ENCODE results near the gene HADHA.

HADHA gene

GRCh38 chr2:26184121-26184520 lies 60.3 kb downstream of the HADHA start:
- TF ChIP-seq CTCF (IDR thresholded peaks at IDR 0.05; ENCODE audit: low read depth, low read length) = no peak
- in situ Hi-C loops (cut with HindIII; ENCODE audit: low sequenced_read_pairs) = no loop called here
- H3K4me3 ChIP-seq (ENCODE audit: low read depth, low read length) = peak overlapping the region; percentile 25
- DNase-seq (ENCODE audit: low read depth, low spot score) = no peak

GRCh38 chr2:26182887-26183630 lies 61.4 kb downstream of the HADHA start:
- H3K4me3 ChIP-seq (ENCODE audit: low read depth, low read length) = no peak overlapping the region
- TF ChIP-seq CTCF (IDR thresholded peaks at IDR 0.05; ENCODE audit: low read depth, low read length) = no peak
- DNase-seq (ENCODE audit: low read depth, low spot score) = no peak
- in situ Hi-C loops (cut with HindIII; ENCODE audit: low sequenced_read_pairs) = no loop called here

GRCh38 chr2:26182441-26182840 lies 62.0 kb downstream of the HADHA start:
- H3K4me3 ChIP-seq (ENCODE audit: low read depth, low read length) = no peak overlapping the region
- no peak for DNase-seq (ENCODE audit: low read depth, low spot score)
- in situ Hi-C loops (cut with HindIII; ENCODE audit: low sequenced_read_pairs) = no loop called here
- no peak for TF ChIP-seq CTCF (IDR thresholded peaks at IDR 0.05; ENCODE audit: low read depth, low read length)

GRCh38 chr2:26179446-26179913 lies 65.0 kb downstream of the HADHA start:
- H3K4me3 ChIP-seq (ENCODE audit: low read depth, low read length) = peak overlapping the region; percentile 43
- no peak for DNase-seq (ENCODE audit: low read depth, low spot score)
- in situ Hi-C loops (cut with HindIII; ENCODE audit: low sequenced_read_pairs) = no loop called here
- no peak for TF ChIP-seq CTCF (IDR thresholded peaks at IDR 0.05; ENCODE audit: low read depth, low read length)

- H3K4me3 ChIP-seq (ENCODE audit: low read depth, low read length) = peak overlapping the region; percentile 43
- no peak for DNase-seq (ENCODE audit: low read depth, low spot score)
- no peak for TF ChIP-seq CTCF (IDR thresholded peaks at IDR 0.05; ENCODE audit: low read depth, low read length)
- in situ Hi-C loops (cut with HindIII; ENCODE audit: low sequenced_read_pairs) = no loop called here
Observed at GRCh38 chr2:26178746-26179436, 65.5 kb downstream of the HADHA start.

GRCh38 chr2:26178246-26178645 lies 66.2 kb downstream of the HADHA start:
- no peak for TF ChIP-seq CTCF (IDR thresholded peaks at IDR 0.05; ENCODE audit: low read depth, low read length)
- in situ Hi-C loops (cut with HindIII; ENCODE audit: low sequenced_read_pairs) = no loop called here
- no peak for DNase-seq (ENCODE audit: low read depth, low spot score)
- no peak overlapping the region for H3K4me3 ChIP-seq (ENCODE audit: low read depth, low read length)
